Activated gamma-delta T cell treated with anti-CD3 and anti-CD28 coated beads, Interleukin-2, amount 50 U/mL, for 16 hours (primary cell): Measurements from ENCODE around the gene ZBTB45.
A peak's percentile ranks its signal among the peaks of the same experiment; 100 is the strongest.
"Not testable (repeated sequence)": the region's sequence is repeated elsewhere in the genome, so short reads cannot be mapped to it uniquely, and the experiment has no call there.

Experiments
- DNase-seq: peaks from one replicate; pipeline ENCODE4 v3.0.0-alpha.2; 2020; ENCODE audit warnings: low read depth

ZBTB45 gene

GRCh38 chr19:58510084-58510862, 9.3 kb downstream of the ZBTB45 start:
- DNase-seq, result no peak

- DNase-seq, result no peak
Observed at GRCh38 chr19:58509731-58510083, 9.9 kb downstream of the ZBTB45 start.

- not testable (repeated sequence) for DNase-seq
Observed at GRCh38 chr19:58507602-58508223, 11.9 kb downstream of the ZBTB45 start.

GRCh38 chr19:58500242-58500641, 19.4 kb downstream of the ZBTB45 start:
- DNase-seq, result no peak

- peak; percentile 93 for DNase-seq
Observed at GRCh38 chr19:58499021-58499927, 20.3 kb downstream of the ZBTB45 start.

- no peak for DNase-seq
Observed at GRCh38 chr19:58498316-58499020, 21.1 kb downstream of the ZBTB45 start.

- no peak for DNase-seq
Observed at GRCh38 chr19:58497634-58498170, 21.9 kb downstream of the ZBTB45 start.

GRCh38 chr19:58492265-58492664, 27.3 kb downstream of the ZBTB45 start:
- no peak for DNase-seq

GRCh38 chr19:58491393-58491792, 28.2 kb downstream of the ZBTB45 start:
- DNase-seq, result no peak

GRCh38 chr19:58484349-58484748, 35.3 kb downstream of the ZBTB45 start:
- not testable (repeated sequence) for DNase-seq

- DNase-seq, result no peak
Observed at GRCh38 chr19:58483776-58484175, 35.8 kb downstream of the ZBTB45 start.

GRCh38 chr19:58482372-58482771, 37.2 kb downstream of the ZBTB45 start:
- no peak for DNase-seq

- DNase-seq, result no peak
Observed at GRCh38 chr19:58480831-58481230, 38.8 kb downstream of the ZBTB45 start.

- no peak for DNase-seq
Observed at GRCh38 chr19:58480481-58480830, 39.2 kb downstream of the ZBTB45 start.

- no peak for DNase-seq
Observed at GRCh38 chr19:58479736-58480480, 39.7 kb downstream of the ZBTB45 start.

GRCh38 chr19:58479303-58479702, 40.3 kb downstream of the ZBTB45 start:
- DNase-seq, result no peak

GRCh38 chr19:58477871-58478270, 41.7 kb downstream of the ZBTB45 start:
- DNase-seq, result no peak

- DNase-seq, result no peak
Observed at GRCh38 chr19:58477130-58477529, 42.5 kb downstream of the ZBTB45 start.

GRCh38 chr19:58476498-58477015, 43.1 kb downstream of the ZBTB45 start:
- DNase-seq, result no peak

GRCh38 chr19:58475714-58476497, 43.7 kb downstream of the ZBTB45 start, which contains the start of gene ZNF446:
Gene ZNF446, plus strand, starts transcription at chr19:58476352. Its CDS starts 867 bp downstream, at chr19:58477219.
- peak; percentile 91 for DNase-seq
